GM19395 (cell line): ENCODE results near the gene HDC.

ENCODE experiments used
- ATAC-seq: cut with Tn5 transposase; IDR thresholded peaks from one replicate; pipeline ENCODE4 v1.9.1; 2021; ENCODE audit warnings: mild to moderate bottlenecking, moderate library complexity; ENCODE audit not compliant: unreplicated experiment

The HDC gene

GRCh38 chr15:50227076-50227475, 38.5 kb downstream of the HDC start:
- ATAC-seq, result no peak

- ATAC-seq, result no peak
These were observed 39.6 kb downstream of the HDC start for GRCh38 chr15:50225938-50226337.

- ATAC-seq, result no peak
These were observed 40.5 kb downstream of the HDC start for GRCh38 chr15:50225057-50225456.

- no peak for ATAC-seq
These were observed 40.9 kb downstream of the HDC start for GRCh38 chr15:50224606-50225005.

- ATAC-seq, result no peak
These were observed 43.3 kb downstream of the HDC start for GRCh38 chr15:50222181-50222580.

- no peak for ATAC-seq
These were observed 45.7 kb downstream of the HDC start for GRCh38 chr15:50219820-50220219.

- ATAC-seq, result no peak
These were observed 46.8 kb downstream of the HDC start for GRCh38 chr15:50218691-50219090.

- ATAC-seq, result no peak
These were observed 47.2 kb downstream of the HDC start for GRCh38 chr15:50218291-50218690.

- no peak for ATAC-seq
These were observed 54.9 kb downstream of the HDC start for GRCh38 chr15:50210462-50211157.

GRCh38 chr15:50209809-50210208, 55.7 kb downstream of the HDC start:
- ATAC-seq, result no peak

- ATAC-seq, result no peak
These were observed 59.5 kb downstream of the HDC start for GRCh38 chr15:50206020-50206419.

GRCh38 chr15:50202003-50202402, 63.5 kb downstream of the HDC start:
- ATAC-seq, result no peak

GRCh38 chr15:50192926-50193620, 72.5 kb downstream of the HDC start:
- no peak for ATAC-seq

- no peak for ATAC-seq
These were observed 73.4 kb downstream of the HDC start for GRCh38 chr15:50192164-50192563.
